Kidney (tissue), 14 donors: ENCODE measurements around the gene YWHAH. TPM values are rescaled to one million over a fixed set of nuclear protein-coding genes. Genes with fewer than 3 reads are reported as not detected.

Experiments
- DNase-seq, 5 donors: peaks; one replicate each; pipeline ENCODE4 v3.0.0-alpha.2; 2013 to 2020
- FAIRE-seq: peaks from 2 replicates; lab custom pipeline; 2012; peaks lifted over from hg19 to GRCh38; lab: Jason Lieb, UNC
- H3K27ac ChIP-seq, 2 donors: one replicate each; pipeline ENCODE4 v1.7.0; 2013; ENCODE audit warnings: low read depth in 2 of 2, low read length in 2 of 2, inconsistent platforms in 1 of 2
- H3K27me3 ChIP-seq: one replicate; pipeline ENCODE4 v1.7.1; 2013; ENCODE audit warnings: low read length, inconsistent platforms; ENCODE audit not compliant: control insufficient read depth, insufficient read depth
- H3K36me3 ChIP-seq, 3 donors: one replicate each; pipeline versions ENCODE4 v1.7.0 to v1.7.1; 2013; ENCODE audit warnings: low read length in 3 of 3, control low read depth in 1 of 3, inconsistent platforms in 1 of 3; ENCODE audit not compliant: insufficient read depth in 3 of 3, control insufficient read depth in 2 of 3
- H3K4me1 ChIP-seq, 3 donors: one replicate each; pipeline versions ENCODE4 v1.7.0 to v1.7.1; 2013; ENCODE audit warnings: low read length in 3 of 3, inconsistent platforms in 1 of 3, low read depth in 1 of 3; ENCODE audit not compliant: control insufficient read depth in 2 of 3, insufficient read depth in 2 of 3
- H3K4me3 ChIP-seq, 3 donors: one replicate each; pipeline versions ENCODE4 v1.7.0 to v1.8.1; 2013; ENCODE audit warnings: low read length in 3 of 3, control low read depth in 1 of 3, inconsistent platforms in 1 of 3
- H3K9ac ChIP-seq, 3 donors: one replicate each; pipeline versions ENCODE4 v1.7.0 to v1.7.1; 2013; ENCODE audit warnings: low read length in 3 of 3, control low read depth in 1 of 3, inconsistent platforms in 1 of 3
- H3K9me3 ChIP-seq, 3 donors: one replicate each; pipeline versions ENCODE4 v1.7.0 to v1.7.1; 2013; ENCODE audit warnings: low read length in 3 of 3, control low read depth in 1 of 3, inconsistent platforms in 1 of 3; ENCODE audit not compliant: control insufficient read depth in 2 of 3, insufficient read depth in 1 of 3
- CTCF ChIP-seq: IDR thresholded peaks from 3 replicates; pipeline ENCODE4 v1.5.1; 2012; ENCODE audit warnings: mild to moderate bottlenecking, moderate library complexity, borderline replicate concordance; ENCODE audit not compliant: insufficient read depth; ENCODE audit errors: extremely low read depth
- intact Hi-C: fragments of 100-400 bp; cut with DNase I; formaldehyde crosslinking; loops from one replicate; pipeline ENCODE4 v1.11.1; 2022
- polyA plus RNA-seq: library from polyadenylated mRNA; stranded (reverse); fragments of 350-450 nt; fragmentation: Illumina TruSeq; extraction: RNeasy Lipid Tissue Mini Kit (QIAGEN cat#74804); gene quantifications from one replicate; pipeline ENCODE4 v1.2.3, GENCODE V29; 2014; ENCODE audit warnings: low read depth, low replicate concordance; ENCODE audit not compliant: insufficient read depth
- total RNA-seq: library from RNA; stranded (reverse); fragmentation: NEBNext Ultra II Directional; extraction: Animal tissue kit (Norgen Biotek cat#: 25700); gene quantifications from one replicate; pipeline ENCODE4 v1.2.1, GENCODE V29; 2021
- donor health status: control.
- donor health status: control.
- donor health status: control.
- donor health status: control.
- donor health status: control.
- donor health status: DM: yes; HTN: yes; CAD: no.
- donor health status: Normal renal cell carcinoma (clear cell type).

Gene YWHAH
- total and polyA plus RNA-seq, 2 donors from 2014 or later: 82.0 to 274 TPM

- intact Hi-C loops: no loop called here
- FAIRE-seq (no peak), DNase-seq (no peak)
- Histone ChIP-seq H3K27ac (no peak overlapping the region), H3K9me3 (no peaks in the 10 kb centered on the region), H3K9ac (no peak overlapping the region), H3K36me3 (peaks cover 3 to 18% (median 7%) of the 10 kb centered on the region in 3 donors), H3K4me3 (no peak overlapping the region), H3K4me1 (no peaks in the 10 kb centered on the region), H3K27me3 (no peaks in the 10 kb centered on the region)
- no peak for TF ChIP-seq CTCF
Observed at GRCh38 chr22:31960767-31961166, 16.4 kb downstream of the YWHAH start.

- H3K4me3 ChIP-seq: no peak overlapping the region
- peak overlapping the region in 1 of 2 donors; percentile 7 for H3K27ac ChIP-seq
- FAIRE-seq (no peak), DNase-seq (peak in 1 of 5 donors; percentile 17)
- H3K9ac ChIP-seq: no peak overlapping the region
- no peaks in the 10 kb centered on the region for H3K27me3 ChIP-seq
- H3K36me3 ChIP-seq: peaks cover 0 to 5% (median 4%) of the 10 kb centered on the region in 3 donors
- no peaks in the 10 kb centered on the region for H3K9me3 ChIP-seq
- intact Hi-C loops: no loop called here
- no peaks in the 10 kb centered on the region for H3K4me1 ChIP-seq
- no peak for TF ChIP-seq CTCF
Observed at GRCh38 chr22:31962387-31963125, 18.2 kb downstream of the YWHAH start.

GRCh38 chr22:31968022-31968421 lies 23.7 kb downstream of the YWHAH start:
- H3K9ac ChIP-seq: no peak overlapping the region
- FAIRE-seq (no peak), DNase-seq (no peak)
- H3K27ac ChIP-seq: no peak overlapping the region
- H3K36me3 ChIP-seq: no peaks in the 10 kb centered on the region
- no peak overlapping the region for H3K4me3 ChIP-seq
- TF ChIP-seq CTCF: no peak
- no peaks in the 10 kb centered on the region for H3K9me3 ChIP-seq
- intact Hi-C loops: no loop called here
- H3K4me1 ChIP-seq: peaks cover 0 to 7% (median 0%) of the 10 kb centered on the region in 3 donors
- H3K27me3 ChIP-seq: no peaks in the 10 kb centered on the region
